GM12878 (cell line): Measurements from ENCODE around the gene ADAMTSL5. TPM values are rescaled to one million over a fixed set of nuclear protein-coding genes. Genes with fewer than 3 reads are reported as not detected.

Experiments used
- ATAC-seq: fragments of 200-7000 bp; cut with Tn5 transposase; 3 replicates; pipeline ENCODE4 v1.9.1; 2020; ENCODE audit warnings: mild to moderate bottlenecking, moderate library complexity
- BruUV-seq: library from RNA; stranded (reverse); fragments of 400-500 nt; replicated peaks from 2 replicates; lab custom pipeline; 2021; lab: Mats Ljungman, UMichigan
- CTCF ChIA-PET: fragments of 300-600 bp; sonication (Branson Sonifier 250); formaldehyde crosslinking; extraction: SDS; loops from one replicate; lab custom pipeline; 2021; ENCODE audit warnings: inconsistent platforms; lab: Yijun Ruan, JAX
- POLR2A ChIA-PET: fragments of 350-600 bp; formaldehyde crosslinking; extraction: SDS; loops from one replicate; lab custom pipeline; 2021; ENCODE audit warnings: inconsistent platforms; lab: Charles Lee
- RAD21 ChIA-PET: fragments of 300-600 bp; sonication (Branson Sonifier 250); formaldehyde crosslinking; loops from one replicate; lab custom pipeline; 2023; ENCODE audit warnings: antibody characterized with exemption; ENCODE audit not compliant: unreplicated experiment; lab: Charles Lee
- SMC1A ChIA-PET: fragments of 300-600 bp; sonication (Branson Sonifier 250); formaldehyde crosslinking; loops from one replicate; lab custom pipeline; 2023; ENCODE audit not compliant: unreplicated experiment, uncharacterized antibody; lab: Charles Lee
- DNase-seq: peaks from one replicate; pipeline ENCODE4 v3.0.0-alpha.2; 2011; ENCODE audit warnings: low read depth, low spot score
- FAIRE-seq: peaks from 3 replicates; lab custom pipeline; 2011; peaks lifted over from hg19 to GRCh38; lab: Jason Lieb, UNC
- H2AFZ ChIP-seq: 2 replicates; pipeline ENCODE4 v1.6.0; 2011; ENCODE audit warnings: low read depth, low read length, control low read depth; ENCODE audit not compliant: control insufficient read depth
- H3K27ac ChIP-seq: 2 replicates; pipeline ENCODE4 v1.5.1; 2011; ENCODE audit warnings: control low read depth; ENCODE audit not compliant: control insufficient read depth, insufficient read depth
- H3K27me3 ChIP-seq, 2 experiments: replicated peaks in 1 of 2; 2 replicates each; pipeline versions ENCODE4 v1.6.0 to v1.6.1; 2011; ENCODE audit warnings: low read length in 1 of 2; ENCODE audit not compliant: control insufficient read depth in 2 of 2, insufficient read depth in 2 of 2
- H3K36me3 ChIP-seq, 2 experiments: 2 replicates each; pipeline ENCODE4 v1.5.1; 2011; ENCODE audit warnings: low read length in 1 of 2; ENCODE audit not compliant: control insufficient read depth in 2 of 2, insufficient read depth in 2 of 2
- H3K4me1 ChIP-seq: 2 replicates; pipeline ENCODE4 v1.6.1; 2011; ENCODE audit warnings: mild to moderate bottlenecking, low read length, moderate library complexity, mixed read lengths; ENCODE audit not compliant: control insufficient read depth, insufficient read depth
- H3K4me2 ChIP-seq: 2 replicates; pipeline ENCODE4 v1.6.0; 2011; ENCODE audit warnings: control low read depth; ENCODE audit not compliant: control insufficient read depth, insufficient read depth
- H3K4me3 ChIP-seq: fragments of 200-600 bp; sonication (generic); 2 replicates; pipeline ENCODE4 v1.5.1; 2016
- H3K79me2 ChIP-seq: 2 replicates; pipeline ENCODE4 v1.6.0; 2011; ENCODE audit warnings: low read length; ENCODE audit not compliant: control insufficient read depth, insufficient read depth
- H3K9ac ChIP-seq: 2 replicates; pipeline ENCODE4 v1.8.0; 2011; ENCODE audit warnings: low read length, control low read depth, mixed read lengths; ENCODE audit not compliant: control insufficient read depth, insufficient read depth
- H3K9me3 ChIP-seq: replicated peaks from 3 replicates; pipeline ENCODE4 v1.5.1; 2011; ENCODE audit warnings: mild to moderate bottlenecking, low read length; ENCODE audit not compliant: control insufficient read depth, insufficient read depth
- H4K20me1 ChIP-seq: 2 replicates; pipeline ENCODE4 v1.6.0; 2011; ENCODE audit not compliant: control insufficient read depth, insufficient read depth
- ASH2L ChIP-seq: fragments of 300-600, 200-600 bp; sonication (generic); IDR thresholded peaks from 2 replicates; pipeline ENCODE4 v1.6.1; 2017; ENCODE audit warnings: low read depth, mild to moderate bottlenecking, borderline replicate concordance
- CBX3 ChIP-seq: fragments of 200-600 bp; sonication (generic); IDR thresholded peaks from 2 replicates; pipeline ENCODE4 v1.6.1; 2016; ENCODE audit warnings: low read depth, borderline replicate concordance
- FOXM1 ChIP-seq: IDR thresholded peaks from 2 replicates; pipeline ENCODE4 v1.6.1; 2012; ENCODE audit warnings: low read depth, mild to moderate bottlenecking, inconsistent platforms, low read length, moderate library complexity
- MAX ChIP-seq: IDR thresholded peaks from 2 replicates; pipeline ENCODE4 v1.6.1; 2012; ENCODE audit warnings: low read depth, low read length, improper control_type of control experiment
- MXI1 ChIP-seq: fragments of 150-350 bp; IDR thresholded peaks from 2 replicates; pipeline ENCODE4 v1.6.1; 2011; ENCODE audit warnings: low read depth, mild to moderate bottlenecking, inconsistent platforms, low read length, improper control_type of control experiment
- NFYB ChIP-seq: IDR thresholded peaks from 2 replicates; pipeline ENCODE4 v1.6.1; 2011; ENCODE audit warnings: low read depth, mild to moderate bottlenecking, low read length, improper control_type of control experiment, moderate library complexity; ENCODE audit not compliant: insufficient read depth
- PBX3 ChIP-seq: IDR thresholded peaks from 2 replicates; pipeline ENCODE4 v1.6.1; 2011; ENCODE audit warnings: mild to moderate bottlenecking, low read depth, low read length, moderate library complexity; ENCODE audit not compliant: insufficient replicate concordance
- POLR2A ChIP-seq: IDR thresholded peaks from 2 replicates; pipeline ENCODE4 v1.6.1; 2011; ENCODE audit warnings: low read depth, mild to moderate bottlenecking, low read length
- RELA ChIP-seq: fragments of 450-650 bp; IDR thresholded peaks from 2 replicates; pipeline ENCODE4 v1.8.0; 2014; ENCODE audit warnings: borderline replicate concordance; ENCODE audit not compliant: partially characterized antibody
- SP1 ChIP-seq: IDR thresholded peaks from one replicate; pipeline ENCODE4 v1.6.1; 2011; ENCODE audit warnings: low read depth, low read length
- SRF ChIP-seq, 2 experiments: IDR thresholded peaks; 2 replicates each; pipeline ENCODE4 v1.6.1; 2011; ENCODE audit warnings: low read depth in 2 of 2, low read length in 2 of 2, mild to moderate bottlenecking in 1 of 2, moderate library complexity in 1 of 2
- SUPT20H ChIP-seq: IDR thresholded peaks from 2 replicates; pipeline ENCODE4 v1.6.1; 2011; ENCODE audit warnings: low read depth, mild to moderate bottlenecking, low read length, moderate library complexity, borderline replicate concordance; ENCODE audit not compliant: control insufficient read depth
- TCF3 ChIP-seq: IDR thresholded peaks from 2 replicates; pipeline ENCODE4 v1.6.1; 2012; ENCODE audit warnings: low read depth, mild to moderate bottlenecking, low read length, borderline replicate concordance; ENCODE audit not compliant: insufficient read depth
- YY1 ChIP-seq: IDR thresholded peaks from 2 replicates; pipeline ENCODE4 v1.6.1; 2011; ENCODE audit warnings: low read depth, mild to moderate bottlenecking, low read length
- ZNF274 ChIP-seq: IDR thresholded peaks from one replicate; pipeline ENCODE4 v1.8.0; 2011; ENCODE audit not compliant: insufficient read length, insufficient read depth
- ZNF384 ChIP-seq: IDR thresholded peaks from 2 replicates; pipeline ENCODE4 v1.6.1; 2012; ENCODE audit warnings: low read depth, mild to moderate bottlenecking, low read length, improper control_type of control experiment, borderline replicate concordance
- WGBS: methylation state at CpG from one replicate; pipeline ENCODE4 v1.1.6; 2016; ENCODE audit warnings: low lambda C conversion rate; ENCODE audit not compliant: insufficient replicate concordance, insufficient coverage; ENCODE audit errors: missing lambda C conversion rate; 5-methylcytosine and 5-hydroxymethylcytosine counted together
- in situ Hi-C: fragments of 300-500 bp; cut with MboI; formaldehyde crosslinking; loops from 9 replicates; pipeline ENCODE4 v1.14.3; 2018; ENCODE audit warnings: mixed read lengths
- intact Hi-C: fragments of 100-400 bp; cut with micrococcal nuclease; formaldehyde crosslinking; loops from one replicate; pipeline ENCODE4 v1.14.2; 2022; ENCODE audit not compliant: unreplicated experiment
- polyA plus RNA-seq, 11 experiments: library from polyadenylated mRNA; depleted of rRNA in 4 of 11; unstranded in 6 of 11; stranded (reverse) in 5 of 11; fragments of >200 nt; fragmentation: Nextera tagmentation in 4 of 11; fragmentation: Illumina TruSeq in 1 of 11; extraction: Ambion mirVana in 4 of 11; extraction: Trizol in 1 of 11; gene quantifications; 1 replicate in 1 of 11; 2 replicates in 10 of 11; pipeline versions ENCODE4 v1.2.1 to v1.2.3, GENCODE V29; 2011 to 2016; ENCODE audit warnings: inconsistent platforms in 2 of 11, missing spikeins in 2 of 11, low read depth in 1 of 11
- total RNA-seq, 4 experiments: library from RNA; depleted of rRNA in 3 of 4; stranded (reverse); fragments of >200 nt in 3 of 4; fragmentation: Illumina TruSeq in 1 of 4; extraction: Trizol in 1 of 4; gene quantifications; 2 replicates each; pipeline versions ENCODE4 v1.2.1 to v1.2.3, GENCODE V29; 2013 to 2021
- TF ChIP-seq, protein P1 (sequence below): fragments of 450-650 bp; IDR thresholded peaks from 2 replicates; pipeline ENCODE4 v1.6.1; 2014; ENCODE audit warnings: mild to moderate bottlenecking
- TF ChIP-seq, protein P2 (sequence below): IDR thresholded peaks from 2 replicates; pipeline ENCODE4 v1.6.1; 2011; ENCODE audit warnings: low read depth, mild to moderate bottlenecking, low read length, moderate library complexity, borderline replicate concordance; ENCODE audit errors: extremely low read depth
- TF ChIP-seq, protein P3 (sequence below): fragments of 450-650 bp; IDR thresholded peaks from 2 replicates; pipeline ENCODE4 v1.6.1; 2017; ENCODE audit warnings: mild to moderate bottlenecking

ADAMTSL5 gene
- total and polyA plus RNA-seq, 10 of the 15 experiments (the other 5 are each of a cell fraction or from before 2014, with no cell fraction given) = 0.04 to 0.83 (median 0.32) TPM; not detected in 4

GRCh38 chr19:1521636-1522035 is 8.8 kb upstream of the ADAMTSL5 start:
- H3K9me3 ChIP-seq = no peaks in the 10 kb centered on the region
- no TSS peak for BruUV-seq
- DNase-seq = no peak
- in situ Hi-C loops = no loop called here
- no peak overlapping the region for H3K4me3 ChIP-seq
- H4K20me1 ChIP-seq = no peaks in the 10 kb centered on the region
- ChIA-PET POLR2A (no interaction called here), RAD21 (no interaction called here), SMC1A (no interaction called here), CTCF (interaction anchor here (1.0 kb wide), 1 partner anchor 24 kb away, joined by 3 read pairs; no protein-coding TSS in a partner anchor)
- H2AFZ ChIP-seq = no peak overlapping the region
- ATAC-seq = no peak
- no peaks in the 10 kb centered on the region for H3K36me3 ChIP-seq
- 60% methylated on average over 14 of the region's 14 CpGs for WGBS
- intact Hi-C loops = no loop called here
- no peaks in the 10 kb centered on the region for H3K4me1 ChIP-seq
- H3K27ac ChIP-seq = no peak overlapping the region
- no peaks in the 10 kb centered on the region for H3K79me2 ChIP-seq
- no peak for FAIRE-seq
- H3K27me3 ChIP-seq = peaks cover 0 to 2% of the 10 kb centered on the region in 2 experiments; a peak in 3 of 4 replicates
- H3K9ac ChIP-seq = no peak overlapping the region
- no peak overlapping the region for H3K4me2 ChIP-seq
- TF ChIP-seq SP1 = no peak
- TF ChIP-seq, protein P1, sequence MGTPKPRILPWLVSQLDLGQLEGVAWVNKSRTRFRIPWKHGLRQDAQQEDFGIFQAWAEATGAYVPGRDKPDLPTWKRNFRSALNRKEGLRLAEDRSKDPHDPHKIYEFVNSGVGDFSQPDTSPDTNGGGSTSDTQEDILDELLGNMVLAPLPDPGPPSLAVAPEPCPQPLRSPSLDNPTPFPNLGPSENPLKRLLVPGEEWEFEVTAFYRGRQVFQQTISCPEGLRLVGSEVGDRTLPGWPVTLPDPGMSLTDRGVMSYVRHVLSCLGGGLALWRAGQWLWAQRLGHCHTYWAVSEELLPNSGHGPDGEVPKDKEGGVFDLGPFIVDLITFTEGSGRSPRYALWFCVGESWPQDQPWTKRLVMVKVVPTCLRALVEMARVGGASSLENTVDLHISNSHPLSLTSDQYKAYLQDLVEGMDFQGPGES = no peak
- no peak for TF ChIP-seq POLR2A
- no peak for TF ChIP-seq PBX3
- no peak for TF ChIP-seq SUPT20H
- TF ChIP-seq ZNF384 = no peak
- no peak for TF ChIP-seq TCF3
- TF ChIP-seq, protein P2, sequence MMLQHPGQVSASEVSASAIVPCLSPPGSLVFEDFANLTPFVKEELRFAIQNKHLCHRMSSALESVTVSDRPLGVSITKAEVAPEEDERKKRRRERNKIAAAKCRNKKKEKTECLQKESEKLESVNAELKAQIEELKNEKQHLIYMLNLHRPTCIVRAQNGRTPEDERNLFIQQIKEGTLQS = no peak
- TF ChIP-seq RELA = no peak
- TF ChIP-seq ZNF274 = no peak
- no peak for TF ChIP-seq ASH2L
- no peak for TF ChIP-seq MAX
- TF ChIP-seq NFYB = no peak
- no peak for TF ChIP-seq FOXM1
- TF ChIP-seq, protein P3, sequence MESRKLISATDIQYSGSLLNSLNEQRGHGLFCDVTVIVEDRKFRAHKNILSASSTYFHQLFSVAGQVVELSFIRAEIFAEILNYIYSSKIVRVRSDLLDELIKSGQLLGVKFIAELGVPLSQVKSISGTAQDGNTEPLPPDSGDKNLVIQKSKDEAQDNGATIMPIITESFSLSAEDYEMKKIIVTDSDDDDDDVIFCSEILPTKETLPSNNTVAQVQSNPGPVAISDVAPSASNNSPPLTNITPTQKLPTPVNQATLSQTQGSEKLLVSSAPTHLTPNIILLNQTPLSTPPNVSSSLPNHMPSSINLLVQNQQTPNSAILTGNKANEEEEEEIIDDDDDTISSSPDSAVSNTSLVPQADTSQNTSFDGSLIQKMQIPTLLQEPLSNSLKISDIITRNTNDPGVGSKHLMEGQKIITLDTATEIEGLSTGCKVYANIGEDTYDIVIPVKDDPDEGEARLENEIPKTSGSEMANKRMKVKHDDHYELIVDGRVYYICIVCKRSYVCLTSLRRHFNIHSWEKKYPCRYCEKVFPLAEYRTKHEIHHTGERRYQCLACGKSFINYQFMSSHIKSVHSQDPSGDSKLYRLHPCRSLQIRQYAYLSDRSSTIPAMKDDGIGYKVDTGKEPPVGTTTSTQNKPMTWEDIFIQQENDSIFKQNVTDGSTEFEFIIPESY = no peak
- no peak for TF ChIP-seq SRF (IDR thresholded peaks at IDR 0.05; ENCODE audit: low read depth in 2 of 2, low read length in 2 of 2)
- TF ChIP-seq MXI1 = no peak
- TF ChIP-seq CBX3 = no peak
- TF ChIP-seq YY1 = no peak
- TF ChIP-seq, all 136 proteins: peak for 0
